ENCODE data around the gene INS. TPM values are rescaled to one million over a fixed set of nuclear protein-coding genes. Genes with fewer than 3 reads are reported as not detected.

INS gene
- total and polyA plus RNA-seq, 4 donors, result 0.16 to 0.37 TPM; not detected in 2

- peak overlapping the region; percentile 81 to 90 for H3K27ac ChIP-seq (ENCODE audit: low read depth in 1 of 2, low read length in 2 of 2)
- no peak for DNase-seq (ENCODE audit: low spot score)
- no peaks in the 10 kb centered on the region for H3K9me3 ChIP-seq (ENCODE audit: control insufficient read depth in 4 of 4, low read length in 3 of 4)
- H3K9ac ChIP-seq (ENCODE audit: low read depth in 1 of 2, low read length in 2 of 2), result peak overlapping the region in 1 of 2 donors; percentile 71
- H3K4me3 ChIP-seq (ENCODE audit: low read depth in 1 of 3, low read length in 3 of 3), result peak overlapping the region; percentile 11 to 84 (median 74)
- H3K36me3 ChIP-seq (ENCODE audit: control insufficient read depth in 4 of 4, insufficient read depth in 3 of 4, low read depth in 1 of 4, low read length in 3 of 4), result peaks cover 0 to 2% (median 0%) of the 10 kb centered on the region in 4 donors
- TF ChIP-seq, protein P1, sequence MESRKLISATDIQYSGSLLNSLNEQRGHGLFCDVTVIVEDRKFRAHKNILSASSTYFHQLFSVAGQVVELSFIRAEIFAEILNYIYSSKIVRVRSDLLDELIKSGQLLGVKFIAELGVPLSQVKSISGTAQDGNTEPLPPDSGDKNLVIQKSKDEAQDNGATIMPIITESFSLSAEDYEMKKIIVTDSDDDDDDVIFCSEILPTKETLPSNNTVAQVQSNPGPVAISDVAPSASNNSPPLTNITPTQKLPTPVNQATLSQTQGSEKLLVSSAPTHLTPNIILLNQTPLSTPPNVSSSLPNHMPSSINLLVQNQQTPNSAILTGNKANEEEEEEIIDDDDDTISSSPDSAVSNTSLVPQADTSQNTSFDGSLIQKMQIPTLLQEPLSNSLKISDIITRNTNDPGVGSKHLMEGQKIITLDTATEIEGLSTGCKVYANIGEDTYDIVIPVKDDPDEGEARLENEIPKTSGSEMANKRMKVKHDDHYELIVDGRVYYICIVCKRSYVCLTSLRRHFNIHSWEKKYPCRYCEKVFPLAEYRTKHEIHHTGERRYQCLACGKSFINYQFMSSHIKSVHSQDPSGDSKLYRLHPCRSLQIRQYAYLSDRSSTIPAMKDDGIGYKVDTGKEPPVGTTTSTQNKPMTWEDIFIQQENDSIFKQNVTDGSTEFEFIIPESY (IDR thresholded peaks at IDR 0.05), result no peak
- TF ChIP-seq MAX (IDR thresholded peaks at IDR 0.05), result no peak
- TF ChIP-seq GABPA (IDR thresholded peaks at IDR 0.05 in 1 of 2, conservative IDR thresholded peaks at IDR 0.05 in 1 of 2), result no peak
- no peak for TF ChIP-seq EGR1 (IDR thresholded peaks at IDR 0.05; ENCODE audit: low read depth in 2 of 2)
- no peak for TF ChIP-seq RAD21 (IDR thresholded peaks at IDR 0.05)
- TF ChIP-seq SP1 (IDR thresholded peaks at IDR 0.05), result no peak
- no peak for TF ChIP-seq FOXA2 (IDR thresholded peaks at IDR 0.05)
- TF ChIP-seq, protein P2, sequence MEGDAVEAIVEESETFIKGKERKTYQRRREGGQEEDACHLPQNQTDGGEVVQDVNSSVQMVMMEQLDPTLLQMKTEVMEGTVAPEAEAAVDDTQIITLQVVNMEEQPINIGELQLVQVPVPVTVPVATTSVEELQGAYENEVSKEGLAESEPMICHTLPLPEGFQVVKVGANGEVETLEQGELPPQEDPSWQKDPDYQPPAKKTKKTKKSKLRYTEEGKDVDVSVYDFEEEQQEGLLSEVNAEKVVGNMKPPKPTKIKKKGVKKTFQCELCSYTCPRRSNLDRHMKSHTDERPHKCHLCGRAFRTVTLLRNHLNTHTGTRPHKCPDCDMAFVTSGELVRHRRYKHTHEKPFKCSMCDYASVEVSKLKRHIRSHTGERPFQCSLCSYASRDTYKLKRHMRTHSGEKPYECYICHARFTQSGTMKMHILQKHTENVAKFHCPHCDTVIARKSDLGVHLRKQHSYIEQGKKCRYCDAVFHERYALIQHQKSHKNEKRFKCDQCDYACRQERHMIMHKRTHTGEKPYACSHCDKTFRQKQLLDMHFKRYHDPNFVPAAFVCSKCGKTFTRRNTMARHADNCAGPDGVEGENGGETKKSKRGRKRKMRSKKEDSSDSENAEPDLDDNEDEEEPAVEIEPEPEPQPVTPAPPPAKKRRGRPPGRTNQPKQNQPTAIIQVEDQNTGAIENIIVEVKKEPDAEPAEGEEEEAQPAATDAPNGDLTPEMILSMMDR (IDR thresholded peaks at IDR 0.05; ENCODE audit: low read depth, low read length, missing input control), result no peak
- TF ChIP-seq TAF1 (conservative IDR thresholded peaks at IDR 0.05), result no peak
- no peak for TF ChIP-seq HNF4A (conservative IDR thresholded peaks at IDR 0.05)
- no peak for TF ChIP-seq RXRA (IDR thresholded peaks at IDR 0.05)
- TF ChIP-seq JUND (IDR thresholded peaks at IDR 0.05), result no peak
- no peak for TF ChIP-seq YY1 (IDR thresholded peaks at IDR 0.05)
- no peak for TF ChIP-seq REST (IDR thresholded peaks at IDR 0.05)
- no peak for TF ChIP-seq FOXA1 (IDR thresholded peaks at IDR 0.05)
- no peak for TF ChIP-seq ATF3 (IDR thresholded peaks at IDR 0.05)
- TF ChIP-seq NR2F2 (IDR thresholded peaks at IDR 0.05), result no peak
- TF ChIP-seq HNF4G (IDR thresholded peaks at IDR 0.05), result no peak
- no peaks in the 10 kb centered on the region for H3K27me3 ChIP-seq (ENCODE audit: control insufficient read depth in 4 of 4, insufficient read depth in 4 of 4, low read length in 3 of 4)
- peaks cover 6 to 69% (median 45%) of the 10 kb centered on the region in 4 donors for H3K4me1 ChIP-seq (ENCODE audit: control insufficient read depth in 4 of 4, insufficient read depth in 4 of 4, low read length in 3 of 4)
- 33% methylated on average over 10 of the region's 10 CpGs for WGBS
These were observed 2.0 kb downstream of the INS start for GRCh38 chr11:2158966-2159365.

Measured in liver (tissue), 9 donors.